ENCODE results near the gene CRLF3.
"Not testable (repeated sequence)": the region's sequence is repeated elsewhere in the genome, so short reads cannot be mapped to it uniquely, and the experiment has no call there.

The CRLF3 gene

GRCh38 chr17:30824356-30825145, at the start of gene CRLF3:
Gene CRLF3 (minus strand): TSS chr17:30824692. CDS start chr17:30824651, 41 bp downstream.
- peak; percentile 37 to 44 for DNase-seq

- DNase-seq = no peak
Observed at GRCh38 chr17:30869005-30869404, 44.5 kb upstream of the CRLF3 start.

- DNase-seq = no peak
Observed at GRCh38 chr17:30864636-30865035, 40.1 kb upstream of the CRLF3 start.

- no peak for DNase-seq
Observed at GRCh38 chr17:30858556-30859250, 34.2 kb upstream of the CRLF3 start.

GRCh38 chr17:30854146-30854545, 29.7 kb upstream of the CRLF3 start:
- DNase-seq = no peak

GRCh38 chr17:30848021-30848420, 23.5 kb upstream of the CRLF3 start:
- no peak for DNase-seq

- no peak for DNase-seq
Observed at GRCh38 chr17:30840771-30841170, 16.3 kb upstream of the CRLF3 start.

GRCh38 chr17:30838202-30838807, 13.8 kb upstream of the CRLF3 start:
- no peak for DNase-seq

GRCh38 chr17:30832438-30833124, 8.1 kb upstream of the CRLF3 start:
- DNase-seq = no peak

- DNase-seq = peak; percentile 31 to 61
Observed at GRCh38 chr17:30831663-30832437, 7.4 kb upstream of the CRLF3 start, which contains the start of gene ATAD5. Gene ATAD5 (plus strand): TSS chr17:30831966. CDS start chr17:30832348, 382 bp downstream.

- DNase-seq = no peak
Observed at GRCh38 chr17:30831257-30831656, 6.8 kb upstream of the CRLF3 start.

GRCh38 chr17:30829022-30829421, 4.5 kb upstream of the CRLF3 start:
- DNase-seq = no peak

GRCh38 chr17:30827082-30827481, 2.6 kb upstream of the CRLF3 start:
- no peak for DNase-seq

GRCh38 chr17:30824002-30824355, 513 bp downstream of the CRLF3 start:
- DNase-seq = no peak

GRCh38 chr17:30823421-30823820, 1.1 kb downstream of the CRLF3 start:
- no peak for DNase-seq

- not testable (repeated sequence) for DNase-seq
Observed at GRCh38 chr17:30822919-30823318, 1.6 kb downstream of the CRLF3 start.

GRCh38 chr17:30821871-30822723, 2.4 kb downstream of the CRLF3 start:
- no peak for DNase-seq

GRCh38 chr17:30819971-30820705, 4.4 kb downstream of the CRLF3 start:
- no peak for DNase-seq

- no peak for DNase-seq
Observed at GRCh38 chr17:30816165-30816564, 8.3 kb downstream of the CRLF3 start.

GRCh38 chr17:30814860-30815259, 9.6 kb downstream of the CRLF3 start:
- not testable (repeated sequence) for DNase-seq

- not testable (repeated sequence) for DNase-seq
Observed at GRCh38 chr17:30814236-30814635, 10.3 kb downstream of the CRLF3 start.

Measured in AML-193 (cell line).